Lung (tissue), 12 donors: Measurements from ENCODE around the gene RPS6KL1. TPM values are rescaled to one million over a fixed set of nuclear protein-coding genes. Genes with fewer than 3 reads are reported as not detected.

Source experiments
- ATAC-seq: fragments of 200-7000 bp; cut with Tn5 transposase; one replicate; pipeline ENCODE4 v1.9.1; 2020; ENCODE audit warnings: moderate number of reproducible peaks; ENCODE audit not compliant: insufficient read depth, low FRiP score
- DNase-seq, 3 donors: peaks; one replicate each; pipeline ENCODE4 v3.0.0-alpha.2; 2013 to 2017
- H3K27ac ChIP-seq, 2 donors: one replicate each; pipeline ENCODE4 v1.5.1; 2013; ENCODE audit warnings: mild to moderate bottlenecking in 2 of 2, moderate library complexity in 2 of 2, control low read depth in 1 of 2, inconsistent platforms in 1 of 2, low read depth in 1 of 2, low read length in 1 of 2
- H3K27me3 ChIP-seq, 3 donors: one replicate each; pipeline ENCODE4 v1.5.1; 2013; ENCODE audit warnings: low read length in 2 of 3; ENCODE audit not compliant: control insufficient read depth in 3 of 3, insufficient read depth in 3 of 3
- H3K36me3 ChIP-seq, 4 donors: one replicate each; pipeline ENCODE4 v1.5.1; 2013; ENCODE audit warnings: low read length in 4 of 4, mild to moderate bottlenecking in 1 of 4, moderate library complexity in 1 of 4; ENCODE audit not compliant: control insufficient read depth in 4 of 4, insufficient read depth in 4 of 4
- H3K4me1 ChIP-seq, 5 donors: one replicate each; pipeline ENCODE4 v1.5.1; 2013; ENCODE audit warnings: low read length in 5 of 5, mild to moderate bottlenecking in 2 of 5, moderate library complexity in 1 of 5; ENCODE audit not compliant: control insufficient read depth in 5 of 5, insufficient read depth in 5 of 5
- H3K4me3 ChIP-seq: one replicate; pipeline ENCODE4 v1.5.1; 2013; ENCODE audit warnings: mild to moderate bottlenecking, control low read depth, moderate library complexity
- H3K9ac ChIP-seq, 2 donors: one replicate each; pipeline ENCODE4 v1.5.1; 2013; ENCODE audit warnings: low read length in 2 of 2, control low read depth in 1 of 2; ENCODE audit not compliant: insufficient read depth in 1 of 2
- H3K9me3 ChIP-seq, 4 donors: one replicate each; pipeline ENCODE4 v1.5.1; 2013; ENCODE audit warnings: low read length in 3 of 4, mild to moderate bottlenecking in 1 of 4, moderate library complexity in 1 of 4; ENCODE audit not compliant: control insufficient read depth in 4 of 4, insufficient read depth in 3 of 4
- WGBS, 2 donors: extraction: QIAGEN DNeasy Blood & Tissue Kit; methylation state at CpG; one replicate each; pipeline ENCODE4 v1.1.7; 2013; 5-methylcytosine and 5-hydroxymethylcytosine counted together
- polyA plus RNA-seq, 2 donors: library from polyadenylated mRNA; stranded (reverse); fragments of 200-250 nt; gene quantifications; one replicate each; pipeline ENCODE4 v1.2.1, GENCODE V29; 2013
- total RNA-seq, 2 donors: library from RNA; depleted of rRNA in 1 of 2; stranded (reverse); fragments of >200 nt in 1 of 2; gene quantifications; one replicate each; pipeline ENCODE4 v1.2.1, GENCODE V29; 2014 to 2021
- TF ChIP-seq, protein P1 (sequence below): IDR thresholded peaks from 2 replicates; pipeline ENCODE4 v1.5.1; 2012; ENCODE audit warnings: mild to moderate bottlenecking; ENCODE audit errors: control extremely low read depth, extremely low read depth
- donor health status: control.
- donor health status: control.
- donor health status: Bipolar disorder and iron deficiency.
- donor health status: healthy.
- donor health status: DM: yes; HTN: yes; CAD: no.

Gene RPS6KL1
- total and polyA plus RNA-seq, 4 donors = 2.2 to 13.0 (median 4.3) TPM

DNA sequence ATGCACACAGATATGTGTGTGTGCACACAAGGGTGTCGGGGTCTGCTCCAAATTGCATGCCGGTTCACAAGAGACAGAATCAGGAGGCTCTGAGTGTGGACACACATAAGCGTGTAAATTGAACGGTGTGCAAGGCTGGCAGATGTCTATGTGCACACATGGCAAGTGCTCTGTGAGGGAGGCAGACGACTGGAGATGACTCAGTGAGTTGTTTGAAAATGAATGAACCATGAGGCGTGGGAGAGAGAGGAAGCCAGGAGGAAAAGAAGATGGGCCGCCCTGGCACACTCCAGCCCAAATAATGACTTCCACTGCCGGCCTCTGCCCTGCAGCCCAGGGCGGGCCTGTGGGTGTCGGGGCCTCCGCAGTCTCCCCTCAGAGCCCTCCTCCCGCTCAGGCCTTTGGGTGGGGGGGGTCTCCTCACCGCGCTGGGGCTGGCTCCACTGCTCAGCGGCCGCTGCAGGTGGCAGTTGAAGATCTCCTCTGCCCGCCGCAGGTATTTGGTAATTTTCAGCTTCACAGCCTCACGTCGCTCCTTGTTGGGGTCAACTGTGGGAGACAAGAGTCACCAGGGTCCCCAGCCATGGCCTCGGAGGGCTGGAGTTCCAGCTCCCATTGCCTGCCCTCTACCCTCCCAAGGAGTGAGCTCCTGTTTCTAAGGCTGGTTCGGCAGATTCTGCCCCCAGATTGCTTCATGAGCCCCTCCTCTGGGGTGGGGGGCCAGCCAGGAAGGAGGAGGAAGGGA, 3.5 kb downstream of the RPS6KL1 start:
- Histone ChIP-seq H3K4me3 (no peak overlapping the region), H3K36me3 (no peaks in the 10 kb centered on the region), H3K27ac (no peak overlapping the region), H3K9ac (no peak overlapping the region), H3K4me1 (peaks cover 0 to 21% (median 5%) of the 10 kb centered on the region in 5 donors), H3K27me3 (peaks cover 0 to 5% (median 3%) of the 10 kb centered on the region in 3 donors), H3K9me3 (no peaks in the 10 kb centered on the region)
- ATAC-seq (no peak), DNase-seq (no peak)
- TF ChIP-seq, protein P1, sequence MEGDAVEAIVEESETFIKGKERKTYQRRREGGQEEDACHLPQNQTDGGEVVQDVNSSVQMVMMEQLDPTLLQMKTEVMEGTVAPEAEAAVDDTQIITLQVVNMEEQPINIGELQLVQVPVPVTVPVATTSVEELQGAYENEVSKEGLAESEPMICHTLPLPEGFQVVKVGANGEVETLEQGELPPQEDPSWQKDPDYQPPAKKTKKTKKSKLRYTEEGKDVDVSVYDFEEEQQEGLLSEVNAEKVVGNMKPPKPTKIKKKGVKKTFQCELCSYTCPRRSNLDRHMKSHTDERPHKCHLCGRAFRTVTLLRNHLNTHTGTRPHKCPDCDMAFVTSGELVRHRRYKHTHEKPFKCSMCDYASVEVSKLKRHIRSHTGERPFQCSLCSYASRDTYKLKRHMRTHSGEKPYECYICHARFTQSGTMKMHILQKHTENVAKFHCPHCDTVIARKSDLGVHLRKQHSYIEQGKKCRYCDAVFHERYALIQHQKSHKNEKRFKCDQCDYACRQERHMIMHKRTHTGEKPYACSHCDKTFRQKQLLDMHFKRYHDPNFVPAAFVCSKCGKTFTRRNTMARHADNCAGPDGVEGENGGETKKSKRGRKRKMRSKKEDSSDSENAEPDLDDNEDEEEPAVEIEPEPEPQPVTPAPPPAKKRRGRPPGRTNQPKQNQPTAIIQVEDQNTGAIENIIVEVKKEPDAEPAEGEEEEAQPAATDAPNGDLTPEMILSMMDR = no peak
- 86 to 88% methylated on average over 22 of the region's 22 CpGs for WGBS, 2 donors

DNA sequence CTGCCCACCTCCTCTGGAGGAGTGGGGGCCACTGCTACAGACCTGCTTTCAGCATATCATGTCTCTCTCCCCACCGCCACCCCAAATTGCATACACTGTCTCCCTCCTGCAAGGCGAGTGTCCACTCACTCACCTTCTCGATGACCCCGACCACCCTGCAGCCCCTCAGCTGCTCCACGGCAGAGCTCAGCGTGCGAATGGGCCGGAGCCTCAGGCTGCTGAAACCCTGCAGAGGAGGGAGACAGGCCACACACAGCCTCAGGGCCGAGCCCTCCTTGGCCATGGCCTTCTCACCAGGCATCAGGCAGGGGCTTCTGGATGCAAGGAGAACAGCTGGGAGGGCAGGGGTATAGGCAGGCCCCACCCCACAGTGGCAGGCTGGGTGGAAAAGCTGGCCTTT, 4.7 kb downstream of the RPS6KL1 start:
- Histone ChIP-seq H3K27ac (no peak overlapping the region), H3K9me3 (no peaks in the 10 kb centered on the region), H3K4me1 (peaks cover 0 to 25% (median 8%) of the 10 kb centered on the region in 5 donors), H3K9ac (no peak overlapping the region), H3K27me3 (peaks cover 0 to 5% (median under 1%) of the 10 kb centered on the region in 3 donors), H3K36me3 (no peaks in the 10 kb centered on the region), H3K4me3 (no peak overlapping the region)
- WGBS, 2 donors = 92 to 97% methylated on average over 9 of the region's 9 CpGs
- TF ChIP-seq, protein P1 = no peak
- ATAC-seq (no peak), DNase-seq (no peak)

DNA sequence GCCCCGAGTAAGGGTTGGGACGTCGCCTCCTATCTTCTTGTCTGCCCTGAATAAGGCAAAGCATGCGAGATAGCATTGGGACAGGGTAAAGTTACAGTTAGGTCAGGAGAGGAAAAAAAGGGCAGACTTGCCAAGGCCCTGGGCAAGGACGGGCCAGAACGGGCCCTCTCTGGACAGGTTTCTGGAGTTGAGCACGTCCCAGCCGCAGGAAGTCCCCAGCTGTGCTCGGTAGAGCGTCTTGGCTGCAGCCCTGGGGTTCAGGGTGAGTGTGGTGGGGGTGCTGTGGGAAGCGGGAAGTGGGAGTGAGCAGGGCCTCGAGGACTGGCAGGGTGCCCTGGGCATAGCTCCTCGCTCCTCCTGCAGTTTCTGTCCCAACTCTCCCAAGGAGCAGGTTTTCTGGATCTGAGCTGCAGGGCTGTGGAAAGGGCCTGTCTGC, 5.4 kb downstream of the RPS6KL1 start:
- peak overlapping the region; percentile 24 to 46 for H3K27ac ChIP-seq
- ATAC-seq = no peak

More for the DNA sequence above, 5.4 kb downstream of the RPS6KL1 start:
- no peak overlapping the region for H3K4me3 ChIP-seq
- H3K4me1 ChIP-seq = peaks cover 0 to 25% (median 8%) of the 10 kb centered on the region in 5 donors
- peak; percentile 80 to 88 (median 80) for DNase-seq
- no peaks in the 10 kb centered on the region for H3K36me3 ChIP-seq
- TF ChIP-seq, protein P1 = no peak
- WGBS, 2 donors = 42 to 70% methylated on average over 13 of the region's 13 CpGs
- no peak overlapping the region for H3K9ac ChIP-seq
- H3K9me3 ChIP-seq = no peaks in the 10 kb centered on the region
- peaks cover 0 to 5% (median 0%) of the 10 kb centered on the region in 3 donors for H3K27me3 ChIP-seq
